GM08714 (cell line): ENCODE measurements around the gene TNRC6B.

Source experiments
- H3K4me3 ChIP-seq: fragments of 200-500 bp; sonication (Bioruptor generic); 2 replicates; pipeline ENCODE4 v1.5.1; 2014; ENCODE audit warnings: mild to moderate bottlenecking, low read length, inconsistent platforms
- ZNF274 ChIP-seq: IDR thresholded peaks from 2 replicates; pipeline ENCODE4 v1.6.1; 2012; ENCODE audit warnings: mild to moderate bottlenecking, low read depth, low read length

TNRC6B gene

DNA sequence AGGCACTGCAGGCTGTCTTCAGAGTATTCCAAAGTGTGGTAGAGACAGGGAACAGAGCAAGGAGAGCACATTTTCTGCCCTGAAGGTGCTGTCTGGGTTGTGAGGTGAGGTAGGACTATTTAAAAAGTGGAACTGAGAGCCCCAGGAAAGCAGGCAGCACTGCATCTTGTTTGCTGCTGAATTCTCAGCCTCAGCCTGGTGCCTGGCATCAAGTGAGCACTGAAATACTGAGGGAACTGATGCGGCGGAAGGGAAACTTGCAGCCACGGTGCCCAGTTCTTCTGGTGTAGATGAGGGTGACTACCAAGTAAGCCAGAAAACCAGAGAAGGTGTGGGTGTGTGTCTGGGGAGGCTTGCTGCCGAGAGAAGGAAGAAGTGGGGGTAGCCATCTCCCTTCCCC is 59.5 kb downstream of the TNRC6B start:
- no peak overlapping the region for H3K4me3 ChIP-seq
- no peak for TF ChIP-seq ZNF274

DNA sequence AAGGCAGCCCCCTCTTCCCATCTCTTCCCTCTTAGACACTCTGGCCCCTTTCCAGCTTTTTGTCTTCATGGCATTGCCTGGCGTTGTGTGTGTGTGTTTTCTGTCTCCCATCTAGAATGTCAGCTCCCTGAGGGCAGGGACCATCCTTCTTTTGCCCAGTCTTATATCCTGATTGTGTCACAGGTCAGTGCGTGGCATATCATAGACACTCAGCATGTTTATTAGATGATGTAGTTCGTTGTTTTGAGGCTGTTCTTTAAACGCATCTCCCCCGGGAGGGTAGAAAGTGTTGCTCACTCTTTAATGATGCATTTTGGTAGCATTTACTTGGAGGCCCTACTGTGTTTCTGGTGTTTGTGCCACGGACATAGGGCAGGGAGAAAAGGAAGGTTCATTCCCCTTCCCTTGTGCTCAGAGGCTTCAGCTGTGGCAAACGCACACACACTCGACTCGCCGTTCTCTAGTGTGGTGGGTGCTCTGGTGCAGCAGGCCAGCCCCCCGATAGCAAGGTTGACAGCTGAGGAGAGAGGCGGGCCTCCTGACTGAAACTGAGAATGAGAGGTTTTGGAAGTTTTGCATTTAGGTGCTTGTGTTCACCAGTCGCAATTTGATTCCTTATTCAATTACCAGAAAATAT is 60.2 kb downstream of the TNRC6B start:
- no peak for TF ChIP-seq ZNF274
- no peak overlapping the region for H3K4me3 ChIP-seq

DNA sequence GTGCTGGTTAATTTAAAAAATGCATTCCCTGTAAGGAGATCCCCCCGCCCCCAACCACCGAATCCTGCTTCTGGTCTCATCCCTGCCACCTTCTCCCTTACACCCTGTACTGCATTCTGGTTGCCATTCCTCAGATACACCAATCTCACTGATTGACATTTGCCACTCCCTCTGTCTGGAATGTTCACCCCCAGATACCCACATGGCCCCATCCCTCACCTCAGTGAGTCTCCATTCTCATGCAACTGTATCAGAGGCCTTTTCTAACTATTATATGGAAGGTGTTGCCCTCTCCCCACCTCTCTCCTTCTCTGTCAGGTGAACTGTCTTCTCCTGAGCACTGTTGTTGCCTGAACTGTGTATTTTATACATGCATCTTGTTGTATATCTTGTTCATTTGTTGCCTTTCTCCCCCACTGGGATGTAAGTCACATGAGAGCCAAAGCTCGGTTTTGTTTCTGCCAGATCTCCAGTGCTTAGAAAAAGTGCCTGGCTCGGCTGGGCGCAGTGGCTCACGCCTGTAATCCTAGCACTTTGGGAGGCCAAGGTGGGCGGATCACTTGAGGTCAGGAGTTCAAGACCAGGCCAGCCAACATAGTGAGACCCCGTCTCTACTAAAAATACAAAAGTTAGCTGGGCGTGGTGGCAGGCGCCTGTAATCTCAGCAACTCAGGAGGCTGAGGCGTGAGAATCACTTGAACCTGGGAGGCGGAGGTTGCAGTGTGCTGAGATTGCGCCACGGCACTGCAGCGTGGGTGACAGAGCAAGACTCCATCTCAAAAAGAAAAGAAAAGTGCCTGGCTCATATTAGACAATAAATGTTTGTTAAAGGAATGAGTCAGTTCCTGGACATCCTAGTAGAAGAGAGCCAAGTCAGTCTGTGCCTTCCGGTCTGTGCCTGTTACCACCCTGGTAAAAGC is 61.0 kb downstream of the TNRC6B start:
- no peak overlapping the region for H3K4me3 ChIP-seq
- TF ChIP-seq ZNF274 = no peak

DNA sequence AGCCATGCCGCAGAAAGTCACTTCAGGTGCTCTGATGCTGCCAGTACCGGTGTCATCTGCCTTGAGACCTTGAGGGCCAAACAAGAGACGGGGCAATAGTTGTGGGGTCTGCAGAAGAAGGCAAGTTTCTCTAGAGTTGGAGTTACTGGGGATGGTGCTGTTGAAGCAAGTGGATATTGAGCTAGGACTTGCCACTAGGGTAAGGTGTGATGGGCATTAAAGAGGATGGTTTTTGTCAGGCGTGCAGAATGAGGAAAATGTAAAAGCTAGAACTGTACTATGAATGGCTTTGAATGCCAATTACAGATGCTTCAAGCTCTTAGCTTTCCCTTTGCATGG is 61.6 kb downstream of the TNRC6B start:
- no peak for TF ChIP-seq ZNF274

DNA sequence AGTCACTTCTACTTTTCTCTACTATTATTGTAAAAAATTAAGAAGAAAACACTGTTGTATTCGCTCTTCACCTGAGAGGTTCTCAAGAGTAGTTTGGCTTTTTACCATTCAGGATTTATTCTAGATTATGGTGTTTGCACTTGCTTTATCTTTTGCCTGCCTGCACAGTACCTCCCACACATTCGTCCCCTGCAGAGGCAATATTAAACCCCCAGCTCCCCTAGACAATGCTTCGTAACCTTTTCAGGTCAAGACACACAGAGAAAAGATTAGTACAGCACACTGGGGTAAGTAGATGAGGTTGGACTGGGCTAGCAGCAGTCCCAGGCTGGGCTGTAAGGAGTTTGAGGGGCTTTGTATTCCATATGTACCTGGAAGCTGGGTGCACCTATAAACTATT is 62.4 kb downstream of the TNRC6B start:
- no peak for TF ChIP-seq ZNF274
- no peak overlapping the region for H3K4me3 ChIP-seq

More for the DNA sequence above, 61.6 kb downstream of the TNRC6B start:
- no peak overlapping the region for H3K4me3 ChIP-seq

DNA sequence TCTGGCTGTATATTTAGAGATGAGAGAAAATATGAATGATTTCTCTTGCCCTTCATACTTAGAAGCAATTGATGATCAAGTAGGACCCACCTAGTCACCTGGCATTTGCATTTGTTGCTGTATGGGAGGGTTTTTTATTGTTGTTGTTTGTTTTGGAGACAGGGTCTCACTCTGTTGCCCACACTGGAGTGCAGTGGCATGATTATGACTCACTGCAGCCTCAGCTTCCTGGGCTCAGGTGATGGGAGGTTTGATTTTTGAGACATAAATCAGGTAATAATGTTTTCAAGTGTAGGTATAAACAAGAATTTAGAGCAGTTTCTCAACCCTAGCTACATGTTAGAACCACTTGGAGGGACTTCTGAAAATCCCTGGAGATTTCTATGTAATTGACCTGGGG is 63.0 kb downstream of the TNRC6B start:
- TF ChIP-seq ZNF274 = no peak
- H3K4me3 ChIP-seq = no peak overlapping the region

DNA sequence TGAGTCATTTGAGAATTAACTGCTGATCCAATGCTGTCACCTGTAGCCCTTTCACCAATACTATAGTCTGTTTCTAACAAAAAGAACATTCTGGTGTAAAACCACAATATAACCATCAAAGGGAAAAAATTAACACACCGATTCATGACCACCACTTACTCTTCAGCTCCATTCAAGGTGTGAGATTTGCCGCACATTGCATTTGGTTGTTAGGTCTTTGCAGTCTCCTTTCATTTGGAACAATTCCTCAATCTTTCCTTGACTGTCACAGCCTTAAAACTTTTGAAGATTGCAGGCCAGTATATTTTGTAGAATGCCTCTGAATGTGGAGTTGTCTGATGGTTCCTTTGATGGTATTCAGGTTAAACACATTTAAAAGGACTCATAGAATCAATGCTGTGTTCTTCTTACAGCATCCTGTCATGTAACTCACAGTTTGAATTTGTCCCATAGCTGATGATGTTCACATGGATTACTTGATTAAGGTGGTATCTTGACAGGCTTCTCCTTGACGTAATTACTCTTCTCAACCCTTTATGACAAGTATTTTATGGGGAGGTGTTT is 63.6 kb downstream of the TNRC6B start:
- H3K4me3 ChIP-seq = no peak overlapping the region
- no peak for TF ChIP-seq ZNF274

DNA sequence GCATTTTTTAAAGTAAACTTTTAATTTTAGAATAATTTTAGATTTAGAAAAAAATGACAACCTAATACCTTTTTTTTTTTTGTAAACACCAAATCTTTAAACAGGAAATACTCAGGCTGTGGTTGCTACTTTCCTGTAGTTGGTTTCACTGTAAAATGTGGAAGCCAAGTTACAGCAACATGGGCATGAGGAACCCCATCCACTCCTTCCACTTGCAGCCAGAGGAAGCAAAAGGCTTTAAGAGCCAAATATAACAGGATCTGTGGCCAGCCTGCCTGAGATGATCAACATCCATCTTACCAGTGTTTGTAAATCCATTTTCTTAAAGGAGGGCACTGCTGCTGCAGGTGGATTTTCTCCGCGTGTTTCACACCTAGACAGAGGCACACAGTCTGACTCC is 66.2 kb downstream of the TNRC6B start:
- H3K4me3 ChIP-seq = no peak overlapping the region
- no peak for TF ChIP-seq ZNF274

DNA sequence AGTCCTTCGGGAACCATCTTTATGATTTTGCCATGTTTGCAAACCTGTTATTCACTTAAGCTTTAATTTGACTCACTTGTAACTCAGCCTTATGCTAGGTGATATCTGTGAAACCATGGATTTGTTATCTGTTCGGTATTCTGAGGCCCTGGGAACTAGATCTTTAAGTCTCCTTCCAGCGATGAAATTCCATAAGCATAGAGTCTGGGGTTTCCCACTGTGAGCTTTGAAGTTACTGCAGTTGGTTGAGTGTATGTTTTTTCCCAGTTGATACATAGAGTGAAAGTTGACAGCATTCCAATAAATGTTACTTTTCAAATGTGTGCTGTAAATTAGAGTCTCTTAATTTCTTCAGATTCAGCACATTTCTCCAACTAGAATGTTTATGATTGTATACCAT is 66.9 kb downstream of the TNRC6B start:
- TF ChIP-seq ZNF274 = no peak
- H3K4me3 ChIP-seq = no peak overlapping the region

DNA sequence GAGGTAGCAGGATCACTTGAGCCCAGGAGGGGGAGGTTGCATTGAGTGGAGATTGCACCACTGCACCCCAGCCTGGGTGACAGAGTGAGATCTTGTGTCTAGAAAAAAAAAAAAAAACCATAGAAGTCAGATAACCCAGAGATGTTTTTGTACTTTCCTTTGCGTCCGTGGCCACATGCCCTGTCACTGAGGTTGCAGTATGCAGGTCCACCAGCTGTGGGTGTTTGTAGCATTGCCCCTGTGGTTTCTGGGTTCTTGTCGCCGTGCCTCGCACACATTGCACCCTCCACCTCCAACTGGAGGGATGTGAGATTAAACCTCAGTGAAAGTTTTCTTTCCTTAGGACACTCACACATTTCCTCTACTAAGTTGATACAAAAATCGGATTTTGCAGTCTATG is 70.3 kb downstream of the TNRC6B start:
- no peak for TF ChIP-seq ZNF274
- no peak overlapping the region for H3K4me3 ChIP-seq

DNA sequence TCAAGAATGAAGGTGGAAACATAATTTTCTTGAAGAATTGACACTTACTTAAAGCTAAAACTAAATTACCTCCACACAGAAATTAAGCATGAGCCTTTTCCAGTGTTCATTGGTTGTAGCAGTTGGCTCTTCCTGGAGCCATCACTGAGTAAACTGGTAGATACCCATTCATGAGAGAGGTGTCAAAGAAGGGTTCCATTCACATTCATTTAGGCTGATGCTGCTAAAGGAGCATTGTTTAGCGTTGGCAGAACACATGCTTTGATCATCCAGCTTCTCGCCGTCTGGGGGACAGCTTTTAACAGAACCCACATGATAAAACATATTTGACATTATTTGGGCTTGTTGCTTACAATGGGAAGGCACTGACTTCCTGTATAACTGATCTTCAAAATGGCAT is 71.6 kb downstream of the TNRC6B start:
- H3K4me3 ChIP-seq = no peak overlapping the region
- no peak for TF ChIP-seq ZNF274

DNA sequence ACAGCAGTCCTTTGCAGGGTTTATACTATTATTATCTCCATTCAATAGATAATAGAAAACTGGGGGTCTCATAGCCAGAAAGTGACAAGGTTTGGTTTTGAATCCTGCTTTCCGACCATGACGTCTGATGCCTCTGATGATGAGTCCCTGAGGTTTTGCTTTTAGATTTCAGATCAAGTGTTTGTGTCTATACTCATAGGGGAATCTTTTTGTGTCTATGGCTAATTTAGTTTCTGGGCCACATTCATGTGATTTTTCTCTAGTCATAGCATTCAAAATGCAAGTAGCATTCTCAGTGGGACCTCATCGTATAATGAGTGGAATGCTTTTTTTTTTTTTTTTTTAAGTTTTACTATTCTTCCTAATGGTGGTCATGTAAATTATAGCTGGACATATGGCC is 72.9 kb downstream of the TNRC6B start:
- TF ChIP-seq ZNF274 = no peak
- H3K4me3 ChIP-seq = no peak overlapping the region

DNA sequence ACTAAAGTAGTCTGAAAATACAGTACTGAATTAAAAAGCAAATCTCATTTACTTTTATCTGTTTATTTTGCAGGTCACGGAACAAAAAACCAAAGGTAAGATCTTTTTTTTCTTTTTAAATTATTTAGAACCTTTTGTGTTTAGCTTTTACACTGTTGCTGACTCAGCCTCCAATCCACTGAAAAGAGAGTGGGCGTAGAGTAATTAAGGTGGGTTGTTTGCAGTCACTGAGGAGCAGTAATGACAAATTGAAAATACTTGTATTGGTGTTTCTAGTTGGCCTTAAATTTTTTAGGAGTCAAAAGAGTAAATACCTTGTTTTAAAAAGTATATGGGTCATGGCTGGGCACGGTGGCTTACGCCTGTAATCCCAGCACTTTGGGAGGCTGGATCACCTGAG is 73.4 kb downstream of the TNRC6B start:
- H3K4me3 ChIP-seq = no peak overlapping the region
- no peak for TF ChIP-seq ZNF274

DNA sequence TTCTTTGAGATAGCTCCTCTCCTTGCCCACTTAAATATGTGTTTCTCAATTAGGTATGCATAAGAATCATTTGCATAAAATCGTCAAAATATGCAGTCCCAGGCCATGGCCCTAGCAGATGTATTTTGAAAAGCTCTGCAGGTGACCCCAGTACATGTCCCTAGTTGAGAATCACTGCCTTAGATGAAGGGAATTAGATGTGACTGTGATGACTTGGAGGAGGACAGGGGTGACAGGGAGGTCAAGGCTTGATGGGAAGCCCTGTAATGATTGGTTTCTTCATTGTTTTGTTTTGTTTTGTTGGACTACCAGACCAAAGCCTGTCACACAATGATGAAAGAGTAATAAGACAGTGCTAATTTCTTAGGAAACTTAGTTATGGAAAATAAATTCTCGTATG is 74.4 kb downstream of the TNRC6B start:
- TF ChIP-seq ZNF274 = no peak
- H3K4me3 ChIP-seq = no peak overlapping the region

DNA sequence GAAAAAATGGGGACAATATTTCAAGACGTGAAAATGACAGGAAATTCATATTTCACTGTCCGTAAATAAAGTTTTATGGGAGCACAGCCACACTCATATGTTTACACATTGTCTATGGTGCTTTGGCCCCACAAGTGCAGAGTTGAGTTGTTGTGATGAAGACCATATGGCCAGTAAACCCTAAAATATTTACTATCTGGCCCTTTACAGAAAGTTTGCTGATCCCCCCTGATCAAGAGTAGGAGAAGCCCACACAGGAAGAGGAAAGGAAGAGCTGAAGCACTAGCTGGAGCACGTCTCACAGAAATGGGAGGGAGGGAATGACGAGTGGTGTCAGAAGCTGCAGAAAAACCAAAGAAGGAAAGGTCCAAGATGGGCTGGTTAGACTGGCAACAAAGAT is 78.8 kb downstream of the TNRC6B start:
- TF ChIP-seq ZNF274 = no peak
- no peak overlapping the region for H3K4me3 ChIP-seq
